Neural progenitor cell (in vitro differentiated cells): Measurements from ENCODE around the gene CELA1.
A peak's percentile ranks its signal among the peaks of the same experiment; 100 is the strongest.

ENCODE experiments used
- CTCF ChIP-seq: fragments of 200-600 bp; sonication (generic); IDR thresholded peaks from 2 replicates; pipeline ENCODE4 v1.5.1; 2017; ENCODE audit warnings: antibody characterized with exemption, mild to moderate bottlenecking
- EZH2 ChIP-seq: fragments of 200-600 bp; sonication (generic); IDR thresholded peaks from 2 replicates; pipeline ENCODE4 v1.6.1; 2017; ENCODE audit warnings: antibody characterized with exemption, mild to moderate bottlenecking, moderate library complexity
- EZH2phosphoT487 ChIP-seq: fragments of 200-600 bp; sonication (generic); IDR thresholded peaks from 2 replicates; pipeline ENCODE4 v1.6.1; 2017; ENCODE audit warnings: antibody characterized with exemption

GRCh38 chr12:51361161-51362016 lies 14.9 kb upstream of the CELA1 start:
- TF ChIP-seq CTCF (peak; percentile 9), EZH2 (no peak), EZH2phosphoT487 (no peak)
